ENCODE results near the gene SLC1A5.
A peak's percentile ranks its signal among the peaks of the same experiment; 100 is the strongest.

The SLC1A5 gene

DNA sequence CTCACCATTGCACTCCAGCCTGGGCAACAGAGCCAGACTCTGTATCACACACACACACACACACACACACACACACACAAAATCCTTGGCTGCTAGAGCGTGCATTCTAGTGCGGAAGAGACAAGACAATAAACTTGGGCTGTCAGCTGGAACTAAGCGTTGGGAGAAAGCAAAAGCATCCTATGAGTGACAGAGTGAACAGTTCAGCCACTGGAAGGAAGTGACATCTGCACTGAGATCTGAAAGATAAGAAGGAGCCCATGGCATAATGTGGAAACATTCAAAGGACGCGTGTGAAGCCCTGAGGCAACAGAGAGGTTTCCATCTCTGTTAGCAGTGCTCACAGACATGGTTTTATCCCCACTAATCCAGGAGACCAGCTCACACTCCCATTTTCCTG, 3.5 kb upstream of the SLC1A5 start:
- TF ChIP-seq POLR2A (IDR thresholded peaks at IDR 0.05; ENCODE audit: low read depth, low read length): no peak
- TF ChIP-seq TAF1 (IDR thresholded peaks at IDR 0.05; ENCODE audit: borderline replicate concordance, low read depth, low read length): no peak
- TF ChIP-seq POLR2AphosphoS5 (IDR thresholded peaks at IDR 0.05; ENCODE audit: low read depth, low read length): no peak
- DNase-seq (ENCODE audit: insufficient read length): no peak
- FAIRE-seq: no peak

DNA sequence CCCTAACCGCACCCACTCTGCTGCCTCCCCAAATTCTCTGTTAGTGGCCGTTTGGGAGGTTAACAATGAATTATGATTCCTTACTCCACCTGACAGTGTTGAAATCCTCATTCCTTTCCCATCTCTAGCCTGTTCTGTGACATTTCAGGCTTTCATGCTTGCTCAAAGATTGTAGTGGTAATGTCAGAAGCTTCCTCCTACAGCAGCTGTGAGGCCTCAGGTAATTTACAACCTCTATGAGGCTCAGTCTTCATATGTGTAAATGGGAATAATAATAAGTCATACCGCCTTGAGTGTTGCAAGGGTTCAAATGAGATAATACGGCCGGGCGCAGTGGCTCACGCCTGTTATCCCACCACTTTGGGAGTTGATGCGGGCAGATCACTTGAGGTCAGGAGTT, 977 bp upstream of the SLC1A5 start:
- FAIRE-seq (no peak), DNase-seq (ENCODE audit: insufficient read length) (no peak)
- no peak for TF ChIP-seq TAF1 (IDR thresholded peaks at IDR 0.05; ENCODE audit: borderline replicate concordance, low read depth, low read length)
- TF ChIP-seq POLR2AphosphoS5 (IDR thresholded peaks at IDR 0.05; ENCODE audit: low read depth, low read length): no peak
- no peak for TF ChIP-seq POLR2A (IDR thresholded peaks at IDR 0.05; ENCODE audit: low read depth, low read length)

DNA sequence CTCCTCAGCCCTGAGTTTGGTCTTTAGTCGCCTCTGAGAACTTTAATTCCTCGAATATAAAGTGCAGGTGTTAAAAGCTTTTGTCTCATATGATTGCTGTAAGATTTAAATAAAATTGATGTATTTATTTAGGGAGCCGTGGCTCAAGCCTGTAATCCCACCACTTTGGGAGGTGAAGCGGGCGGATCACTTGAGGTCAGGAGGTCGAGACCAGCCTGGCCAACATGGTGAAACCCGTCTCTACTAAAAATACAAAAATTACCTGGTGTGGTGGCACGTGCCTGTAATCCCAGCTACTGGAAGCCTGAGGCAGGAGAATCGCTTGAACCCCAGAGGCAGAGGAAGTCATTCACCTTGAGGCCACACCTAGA, 559 bp upstream of the SLC1A5 start:
- DNase-seq (ENCODE audit: insufficient read length) (no peak), FAIRE-seq (no peak)
- no peak for TF ChIP-seq POLR2A (IDR thresholded peaks at IDR 0.05; ENCODE audit: low read depth, low read length)
- TF ChIP-seq POLR2AphosphoS5 (IDR thresholded peaks at IDR 0.05; ENCODE audit: low read depth, low read length): no peak
- no peak for TF ChIP-seq TAF1 (IDR thresholded peaks at IDR 0.05; ENCODE audit: borderline replicate concordance, low read depth, low read length)

DNA sequence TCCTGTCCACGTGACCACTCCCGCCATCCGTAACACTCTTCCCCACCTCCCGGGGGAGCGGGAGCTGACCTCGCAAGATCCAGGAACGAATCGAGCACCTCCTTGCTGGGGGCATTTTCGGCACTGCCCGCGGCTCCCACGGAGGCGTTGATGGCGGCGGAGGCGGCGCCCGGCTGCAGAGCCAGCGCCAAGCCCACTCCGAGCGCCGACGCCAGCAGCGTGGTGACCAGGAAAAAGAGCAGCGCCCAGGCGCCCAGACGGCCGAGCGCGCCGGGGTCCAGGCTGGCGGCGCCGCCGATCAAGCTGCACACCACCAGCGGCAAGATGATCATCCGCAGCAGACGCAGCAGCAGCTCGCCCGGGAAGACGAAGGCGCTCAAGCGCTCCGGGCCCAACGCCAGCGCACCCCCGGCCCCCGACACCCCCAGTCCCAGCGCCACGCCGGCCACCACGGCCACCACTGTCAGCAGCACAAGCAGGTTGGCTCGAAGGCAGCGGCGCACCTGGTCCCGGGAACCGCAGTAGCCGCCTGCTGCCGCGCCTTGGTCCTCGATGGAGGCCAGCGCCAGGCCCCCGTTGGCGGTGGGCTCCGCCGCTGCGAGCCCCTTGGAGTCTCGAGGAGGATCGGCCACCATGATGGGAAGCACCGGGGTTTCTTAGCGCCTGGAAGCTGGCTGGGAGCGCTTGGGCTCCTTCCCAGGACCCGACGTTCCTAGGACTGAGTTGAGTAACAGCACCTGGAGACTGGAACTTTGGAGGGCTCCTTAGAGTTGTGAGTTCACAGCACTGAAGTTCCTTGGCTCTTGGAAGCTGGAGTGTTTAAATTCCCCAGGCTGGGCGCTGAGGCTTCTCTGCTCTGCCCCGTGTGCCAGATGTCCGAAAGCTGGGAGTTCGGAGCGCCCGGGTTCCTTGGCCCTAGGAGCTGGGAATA, 798 bp downstream of the SLC1A5 start:
- DNase-seq (ENCODE audit: insufficient read length): no peak
- no peak for TF ChIP-seq POLR2AphosphoS5 (IDR thresholded peaks at IDR 0.05; ENCODE audit: low read depth, low read length)
- FAIRE-seq: no peak

DNA sequence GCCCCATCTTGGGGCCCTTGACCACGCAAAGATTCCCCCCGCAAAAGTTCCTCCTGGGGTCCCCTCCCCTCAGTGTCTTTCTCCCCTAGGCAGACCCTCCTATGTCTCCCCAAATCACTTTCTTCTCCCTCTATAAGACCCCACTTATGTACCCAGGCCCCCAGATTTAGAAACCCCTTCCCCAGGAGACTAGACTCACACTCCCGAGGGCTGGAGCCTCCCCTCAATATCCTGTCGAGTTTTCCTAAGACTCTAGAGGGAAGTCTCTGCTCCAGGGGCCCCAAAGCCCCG, 1.4 kb downstream of the SLC1A5 start:
- DNase-seq (ENCODE audit: insufficient read length) (no peak), FAIRE-seq (no peak)

DNA sequence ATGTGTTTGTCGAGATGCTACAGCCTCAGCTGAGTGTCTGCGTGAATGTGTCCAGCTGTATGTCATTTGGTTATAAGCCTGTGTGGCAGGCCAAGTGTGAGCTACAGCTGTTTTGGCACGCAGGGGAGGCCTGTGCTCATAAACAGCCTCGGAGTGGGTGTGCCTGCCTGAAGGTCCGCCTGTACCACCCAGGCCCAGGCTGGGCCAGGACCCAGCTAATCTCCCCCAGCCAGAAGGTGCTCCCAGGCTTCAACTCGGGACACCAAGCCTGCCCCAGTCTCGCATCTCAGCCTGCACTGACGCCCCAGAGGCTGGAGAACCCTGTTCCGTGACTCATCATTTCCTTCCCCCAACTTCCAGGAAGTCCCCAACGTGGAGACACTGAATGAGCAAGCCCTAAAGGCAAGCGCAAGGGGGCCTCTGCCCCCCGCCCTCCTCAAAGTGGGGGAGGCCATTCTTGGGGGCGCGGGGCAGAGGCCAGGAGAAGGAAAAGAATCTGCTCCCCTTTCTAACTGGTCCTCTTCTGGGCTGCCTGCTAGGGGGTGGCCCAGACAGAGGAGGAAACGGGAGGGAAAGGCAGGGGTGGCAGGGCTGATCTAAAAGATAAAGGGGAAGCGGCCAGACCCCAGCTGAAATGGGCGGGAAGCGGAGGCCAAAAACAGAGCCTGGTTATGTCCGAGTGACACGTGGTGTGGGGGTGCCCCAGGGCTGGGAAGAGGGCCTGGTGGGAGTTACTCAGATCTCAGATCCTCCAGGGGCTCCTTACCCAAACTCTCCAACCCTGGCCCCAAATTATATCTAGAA, 2.0 kb downstream of the SLC1A5 start:
- TF ChIP-seq POLR2AphosphoS5 (IDR thresholded peaks at IDR 0.05; ENCODE audit: low read depth, low read length): no peak
- no peak for TF ChIP-seq POLR2A (IDR thresholded peaks at IDR 0.05; ENCODE audit: low read depth, low read length)
- no peak for TF ChIP-seq TAF1 (IDR thresholded peaks at IDR 0.05; ENCODE audit: borderline replicate concordance, low read depth, low read length)
- DNase-seq (ENCODE audit: insufficient read length) (peak; percentile 71), FAIRE-seq (peak; percentile 72)

More for the DNA sequence above, 1.4 kb downstream of the SLC1A5 start:
- TF ChIP-seq POLR2A (IDR thresholded peaks at IDR 0.05; ENCODE audit: low read depth, low read length): no peak
- no peak for TF ChIP-seq TAF1 (IDR thresholded peaks at IDR 0.05; ENCODE audit: borderline replicate concordance, low read depth, low read length)
- TF ChIP-seq POLR2AphosphoS5 (IDR thresholded peaks at IDR 0.05; ENCODE audit: low read depth, low read length): no peak

DNA sequence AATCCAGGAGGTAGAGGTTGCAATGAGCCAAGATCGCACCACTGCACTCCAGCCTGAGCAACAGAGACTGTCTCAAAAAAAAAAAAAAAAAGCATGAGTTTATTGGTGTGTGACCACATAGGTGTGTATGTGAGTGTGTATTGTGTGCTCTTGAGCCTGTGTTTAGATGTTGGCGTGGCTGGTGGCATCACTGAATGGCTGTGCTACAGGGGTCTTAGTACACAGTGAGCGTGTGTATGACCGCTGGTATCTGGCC, 2.5 kb downstream of the SLC1A5 start:
- TF ChIP-seq POLR2AphosphoS5 (IDR thresholded peaks at IDR 0.05; ENCODE audit: low read depth, low read length) (peak; percentile 33; the same call in 1 of the 2 replicates), TAF1 (IDR thresholded peaks at IDR 0.05; ENCODE audit: borderline replicate concordance, low read depth, low read length) (no peak)
- no peak for DNase-seq (ENCODE audit: insufficient read length)
- FAIRE-seq: no peak

DNA sequence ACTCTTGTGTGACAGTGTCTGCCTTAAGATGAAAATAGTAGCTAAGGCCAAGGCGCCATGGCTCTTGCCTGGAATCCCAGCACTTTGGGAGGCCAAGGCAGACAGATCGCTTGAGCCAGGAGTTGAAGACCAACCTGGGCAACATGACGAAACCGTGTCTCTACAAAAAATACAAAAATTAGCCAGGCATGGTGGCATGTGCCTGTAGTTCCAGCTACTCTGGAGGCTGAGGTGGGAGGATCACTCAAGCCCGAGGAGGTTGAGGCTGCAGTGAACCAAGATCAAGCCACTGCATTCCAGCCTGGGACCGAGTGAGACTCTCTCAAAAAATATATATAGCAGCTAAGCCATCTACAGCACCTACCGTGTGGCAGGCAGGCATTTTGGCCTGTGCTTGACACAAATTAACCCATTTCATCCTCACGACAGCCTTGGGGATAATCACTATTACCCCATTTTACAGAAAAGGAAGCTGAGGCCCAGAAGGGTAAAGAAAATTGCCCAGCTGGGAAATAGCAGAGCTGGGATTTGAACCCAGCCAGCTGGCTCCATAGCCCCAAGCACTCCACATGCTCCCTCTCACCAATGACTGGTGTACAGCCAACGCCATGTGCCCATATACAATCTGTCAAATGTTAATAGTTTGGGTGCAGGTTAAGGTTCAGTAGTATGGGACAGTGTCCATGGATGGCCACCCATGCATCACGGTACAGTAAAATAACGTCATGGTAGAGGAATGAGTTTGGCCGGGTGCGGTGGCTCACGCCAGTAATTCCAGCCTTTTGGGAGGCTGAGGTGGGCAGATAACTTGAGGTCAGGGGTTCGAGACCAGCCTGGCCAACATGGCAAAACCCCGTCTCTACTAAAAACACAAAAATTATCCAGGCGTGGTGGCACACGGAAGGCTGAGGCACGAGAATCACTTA, 3.1 kb downstream of the SLC1A5 start:
- peak; percentile 17 for FAIRE-seq
- DNase-seq (ENCODE audit: insufficient read length): no peak
- no peak for TF ChIP-seq TAF1 (IDR thresholded peaks at IDR 0.05; ENCODE audit: borderline replicate concordance, low read depth, low read length)
- TF ChIP-seq POLR2AphosphoS5 (IDR thresholded peaks at IDR 0.05; ENCODE audit: low read depth, low read length): no peak; the same call in 1 of the 2 replicates
- no peak for TF ChIP-seq POLR2A (IDR thresholded peaks at IDR 0.05; ENCODE audit: low read depth, low read length)

DNA sequence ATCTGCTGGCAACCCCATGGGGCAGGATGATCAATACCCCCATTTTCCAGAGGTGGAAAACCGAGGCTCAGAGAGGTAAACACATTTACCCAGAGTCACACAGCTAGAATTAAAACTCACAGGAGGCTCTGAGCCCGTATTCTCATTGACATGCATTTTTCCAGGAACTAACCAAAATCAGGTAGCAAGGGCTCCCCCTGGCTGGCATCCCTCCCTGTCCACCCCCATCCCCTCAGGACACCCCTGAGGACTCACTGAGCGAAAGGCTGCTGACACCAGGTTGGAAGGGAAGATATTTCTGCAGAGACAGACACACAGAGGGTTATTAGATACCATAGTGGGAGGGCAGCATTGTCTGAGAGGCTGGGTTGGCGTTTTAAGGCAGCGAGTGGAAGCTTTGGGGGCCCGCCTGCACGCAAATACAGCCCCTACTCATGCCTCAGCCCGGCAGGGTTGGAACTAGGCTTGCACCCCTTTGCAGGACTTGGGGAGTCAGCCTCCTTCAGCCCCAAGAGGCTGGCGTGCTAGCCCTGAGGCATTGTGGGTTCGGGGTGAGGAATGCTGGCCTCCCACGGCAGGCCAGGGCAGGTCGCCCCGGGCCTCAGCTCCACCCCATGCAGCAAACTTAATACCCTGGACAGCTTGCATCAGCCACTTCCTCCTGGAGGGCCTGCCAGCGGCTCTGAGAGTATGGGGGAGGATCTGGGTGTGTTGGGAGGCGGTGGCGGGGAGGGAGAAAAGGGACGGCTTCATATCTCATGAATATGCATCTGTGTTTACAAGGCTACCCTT, 3.9 kb downstream of the SLC1A5 start:
- peak; percentile 82 for DNase-seq (ENCODE audit: insufficient read length)

DNA sequence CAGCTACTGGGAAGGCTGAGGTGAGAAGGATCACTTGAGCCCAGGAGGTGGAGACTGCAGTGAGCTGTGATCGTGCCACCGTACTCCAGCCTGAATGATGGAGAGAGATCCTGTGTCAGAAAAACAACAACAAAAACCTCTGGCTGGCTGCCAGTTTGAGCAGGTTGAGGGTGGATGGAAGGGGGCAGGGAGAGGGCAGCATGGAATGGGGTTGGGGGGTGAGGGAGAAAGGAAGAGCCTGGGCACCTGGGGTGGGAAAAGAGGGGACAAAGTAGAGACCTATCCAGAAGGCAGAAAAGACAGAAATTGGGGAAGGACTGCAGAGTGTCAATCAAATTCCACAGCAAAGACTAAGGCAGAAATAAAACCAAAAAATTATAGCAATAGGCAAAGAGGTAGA, 4.7 kb downstream of the SLC1A5 start:
- TF ChIP-seq POLR2A (IDR thresholded peaks at IDR 0.05; ENCODE audit: low read depth, low read length): no peak
- TF ChIP-seq POLR2AphosphoS5 (IDR thresholded peaks at IDR 0.05; ENCODE audit: low read depth, low read length): no peak
- TF ChIP-seq TAF1 (IDR thresholded peaks at IDR 0.05; ENCODE audit: borderline replicate concordance, low read depth, low read length): no peak
- FAIRE-seq: no peak
- DNase-seq (ENCODE audit: insufficient read length): no peak

More for the DNA sequence above, 3.9 kb downstream of the SLC1A5 start:
- TF ChIP-seq TAF1 (IDR thresholded peaks at IDR 0.05; ENCODE audit: borderline replicate concordance, low read depth, low read length) (no peak), POLR2AphosphoS5 (IDR thresholded peaks at IDR 0.05; ENCODE audit: low read depth, low read length) (0 out of 2 replicates have a peak, but pooled peaks have one; percentile 30), POLR2A (IDR thresholded peaks at IDR 0.05; ENCODE audit: low read depth, low read length) (peak; percentile 31; the same call in 1 of the 2 replicates)
- peak; percentile 70 for FAIRE-seq
